ENCODE results near the gene CERCAM.

Gene CERCAM

GRCh38 chr9:128455849-128456612, 35.4 kb downstream of the CERCAM start, which contains the start of gene ODF2:
ODF2 (plus strand) TSS chr9:128456006; CDS start chr9:128456092, 86 bp downstream.
- Histone ChIP-seq H3K4me3 (peak within 1 kb of the TSS; percentile 87), H3K9ac (ENCODE audit: insufficient read length) (peak within 1 kb of the TSS; percentile 72), H3K36me3 (ENCODE audit: insufficient read depth, low read length) (peaks cover 10% of the 10 kb centered on the region; the same call in 1 of the 2 replicates), H3K27ac (peak within 1 kb of the TSS; percentile 79; the same call in 1 of the 2 replicates), H3K9me3 (ENCODE audit: low read depth, low read length) (no peaks in the 10 kb centered on the region)
- TF ChIP-seq EZH2 (IDR thresholded peaks at IDR 0.05) (no peak), POLR2AphosphoS5 (IDR thresholded peaks at IDR 0.05; ENCODE audit: borderline replicate concordance, low read depth, low read length) (peak; percentile 78; the same call in 1 of the 2 replicates), FOXP2 (optimal IDR thresholded peaks at IDR 0.05; ENCODE audit: control extremely low read depth, extremely low read length, insufficient read depth) (peak; percentile 16)
- peak; percentile 63 for DNase-seq (ENCODE audit: low read depth, low spot score)

DNA sequence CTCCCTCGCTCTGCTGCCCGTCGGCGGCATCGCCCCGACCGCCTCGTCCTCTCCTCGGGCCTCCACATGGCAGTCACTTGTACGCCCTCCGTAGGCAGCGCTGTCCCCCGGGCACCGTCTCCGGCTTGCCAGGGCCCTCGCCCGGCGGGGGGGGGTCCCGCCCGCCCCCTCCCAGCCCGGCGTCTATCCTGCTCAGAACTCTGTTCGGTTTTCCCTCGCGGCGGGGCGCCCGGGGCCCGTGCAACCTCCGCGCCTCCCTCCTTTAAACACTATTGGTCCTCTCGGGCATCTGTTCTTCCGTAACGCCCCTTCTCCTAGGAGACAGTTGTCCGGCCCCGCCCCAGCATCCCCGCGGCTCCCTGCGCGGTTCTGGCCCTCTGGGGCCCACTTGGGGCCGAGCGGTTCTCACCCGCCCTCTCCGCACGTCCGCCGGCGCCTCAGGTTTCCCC, 36.0 kb downstream of the CERCAM start:
- H3K4me3 ChIP-seq = peak overlapping the region; percentile 87
- peaks cover 14% of the 10 kb centered on the region; the same call in 1 of the 2 replicates for H3K36me3 ChIP-seq (ENCODE audit: insufficient read depth, low read length)
- H3K9ac ChIP-seq (ENCODE audit: insufficient read length) = peak overlapping the region; percentile 72
- H3K9me3 ChIP-seq (ENCODE audit: low read depth, low read length) = no peaks in the 10 kb centered on the region
- peak; percentile 36; the same call in 1 of the 2 replicates for TF ChIP-seq POLR2AphosphoS5 (IDR thresholded peaks at IDR 0.05; ENCODE audit: borderline replicate concordance, low read depth, low read length)
- no peak for TF ChIP-seq FOXP2 (optimal IDR thresholded peaks at IDR 0.05; ENCODE audit: control extremely low read depth, extremely low read length, insufficient read depth)
- H3K27ac ChIP-seq = peak overlapping the region; percentile 79; the same call in 1 of the 2 replicates
- peak; percentile 6 for DNase-seq (ENCODE audit: low read depth, low spot score)

DNA sequence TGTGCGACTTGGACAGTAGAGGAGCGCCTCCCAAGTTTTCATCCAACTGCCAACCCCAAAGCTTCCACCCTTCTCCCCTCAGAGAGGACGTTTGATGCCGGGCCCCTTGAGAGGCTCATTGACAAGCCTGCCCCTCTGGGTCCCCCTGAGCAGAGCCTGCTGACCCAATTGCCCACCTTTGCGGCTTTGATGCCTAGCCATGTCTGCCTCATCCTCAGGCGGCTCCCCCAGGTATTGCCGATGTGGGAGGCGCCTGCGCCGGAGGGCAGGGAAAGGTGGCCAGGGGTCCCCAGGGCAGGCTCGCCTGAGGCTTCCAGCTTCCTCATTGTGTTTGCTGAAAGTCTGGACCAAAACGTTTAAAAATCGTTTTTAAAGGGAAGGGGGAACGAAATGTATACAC, 36.5 kb downstream of the CERCAM start:
- H3K27ac ChIP-seq = no peak overlapping the region
- H3K9me3 ChIP-seq (ENCODE audit: low read depth, low read length) = no peaks in the 10 kb centered on the region
- H3K4me3 ChIP-seq = peak overlapping the region; percentile 87
- no peak overlapping the region for H3K9ac ChIP-seq (ENCODE audit: insufficient read length)
- peaks cover 19% of the 10 kb centered on the region; the same call in 1 of the 2 replicates for H3K36me3 ChIP-seq (ENCODE audit: insufficient read depth, low read length)
- DNase-seq (ENCODE audit: low read depth, low spot score) = no peak
- TF ChIP-seq POLR2AphosphoS5 (IDR thresholded peaks at IDR 0.05; ENCODE audit: borderline replicate concordance, low read depth, low read length) (no peak), FOXP2 (optimal IDR thresholded peaks at IDR 0.05; ENCODE audit: control extremely low read depth, extremely low read length, insufficient read depth) (no peak), EZH2 (IDR thresholded peaks at IDR 0.05) (no peak)

DNA sequence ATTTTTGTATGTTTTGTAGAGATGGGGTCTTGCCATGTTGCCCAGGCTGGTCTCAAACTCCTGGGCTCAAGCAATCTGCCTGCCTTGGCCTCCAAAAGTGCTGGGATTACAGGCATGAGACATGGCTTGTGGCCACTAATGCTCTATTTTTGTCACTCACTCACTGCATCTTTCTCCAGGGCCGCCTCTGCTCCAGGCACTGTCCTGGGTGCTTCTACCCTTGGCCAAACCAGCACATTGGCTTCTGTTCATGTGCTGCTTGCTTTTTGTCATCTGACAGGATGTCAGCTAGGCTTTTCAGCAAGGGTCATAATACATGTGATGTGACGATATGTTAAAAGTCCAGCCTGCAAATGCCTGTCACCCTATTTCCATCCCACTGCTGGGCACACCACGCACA, 38.4 kb downstream of the CERCAM start:
- no peak overlapping the region for H3K9ac ChIP-seq (ENCODE audit: insufficient read length)
- H3K9me3 ChIP-seq (ENCODE audit: low read depth, low read length) = no peaks in the 10 kb centered on the region
- TF ChIP-seq POLR2AphosphoS5 (IDR thresholded peaks at IDR 0.05; ENCODE audit: borderline replicate concordance, low read depth, low read length) (no peak), EZH2 (IDR thresholded peaks at IDR 0.05) (no peak)
- H3K36me3 ChIP-seq (ENCODE audit: insufficient read depth, low read length) = peaks cover 32% of the 10 kb centered on the region; the same call in 1 of the 2 replicates
- DNase-seq (ENCODE audit: low read depth, low spot score) = no peak
- no peak overlapping the region for H3K27ac ChIP-seq
- H3K4me3 ChIP-seq = no peak overlapping the region

- Histone ChIP-seq H3K36me3 (ENCODE audit: insufficient read depth, low read length) (peaks cover 29% of the 10 kb centered on the region), H3K4me3 (no peak overlapping the region), H3K9ac (ENCODE audit: insufficient read length) (no peak overlapping the region), H3K27ac (no peak overlapping the region), H3K9me3 (ENCODE audit: low read depth, low read length) (no peaks in the 10 kb centered on the region)
- TF ChIP-seq EZH2 (IDR thresholded peaks at IDR 0.05) (no peak), POLR2AphosphoS5 (IDR thresholded peaks at IDR 0.05; ENCODE audit: borderline replicate concordance, low read depth, low read length) (no peak), FOXP2 (optimal IDR thresholded peaks at IDR 0.05; ENCODE audit: control extremely low read depth, extremely low read length, insufficient read depth) (no peak)
- no peak for DNase-seq (ENCODE audit: low read depth, low spot score)
Measured at GRCh38 chr9:128469070-128469469, 48.4 kb downstream of the CERCAM start.

DNA sequence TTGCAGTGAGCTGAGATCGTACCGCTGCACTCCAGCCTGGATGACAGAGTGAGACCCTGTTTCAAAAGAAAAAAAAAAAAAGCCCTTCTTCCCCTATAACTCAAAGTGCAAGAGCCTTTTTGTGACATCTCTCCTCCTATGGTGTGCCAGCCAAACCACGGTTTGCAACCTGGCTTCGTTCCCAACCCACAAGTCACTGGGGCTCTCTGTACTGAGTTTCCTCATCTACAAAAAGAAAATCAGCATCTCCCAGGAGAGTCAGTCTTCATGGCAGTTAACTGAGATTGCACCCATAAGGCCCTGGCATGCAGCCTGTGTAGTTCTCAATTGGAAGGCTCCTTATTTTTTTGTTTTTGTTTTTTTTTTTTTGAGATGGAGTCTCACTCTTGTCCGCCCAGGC, 49.9 kb downstream of the CERCAM start:
- peak; percentile 71 for DNase-seq (ENCODE audit: low read depth, low spot score)
- Histone ChIP-seq H3K9ac (ENCODE audit: insufficient read length) (no peak overlapping the region), H3K36me3 (ENCODE audit: insufficient read depth, low read length) (peaks cover 29% of the 10 kb centered on the region), H3K4me3 (no peak overlapping the region), H3K27ac (0 out of 2 replicates have a peak overlapping the region, but pooled peaks have one; percentile 10), H3K9me3 (ENCODE audit: low read depth, low read length) (no peaks in the 10 kb centered on the region)
- TF ChIP-seq FOXP2 (optimal IDR thresholded peaks at IDR 0.05; ENCODE audit: control extremely low read depth, extremely low read length, insufficient read depth) (no peak), EZH2 (IDR thresholded peaks at IDR 0.05) (no peak), POLR2AphosphoS5 (IDR thresholded peaks at IDR 0.05; ENCODE audit: borderline replicate concordance, low read depth, low read length) (no peak)

DNA sequence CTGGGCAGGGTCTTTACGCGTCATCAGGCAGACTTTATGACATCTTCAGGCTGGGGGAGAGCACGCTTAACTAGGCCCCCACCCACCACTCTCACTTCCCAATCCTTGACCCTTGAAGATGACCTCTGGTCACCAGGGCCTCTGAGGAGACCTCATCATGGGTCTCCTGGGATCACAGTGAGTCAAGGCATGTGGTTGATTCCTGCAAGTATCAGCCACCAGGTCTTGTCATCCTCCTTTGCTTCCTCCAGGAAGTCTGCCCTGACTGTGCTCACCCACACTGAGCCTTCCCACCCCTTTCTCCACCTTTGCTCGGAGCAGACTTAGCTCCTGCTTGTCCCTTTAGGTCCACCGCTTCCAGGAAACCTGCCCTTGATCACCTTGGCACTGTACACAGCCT, 52.4 kb downstream of the CERCAM start:
- Histone ChIP-seq H3K9me3 (ENCODE audit: low read depth, low read length) (no peaks in the 10 kb centered on the region), H3K4me3 (no peak overlapping the region), H3K27ac (no peak overlapping the region), H3K36me3 (ENCODE audit: insufficient read depth, low read length) (peaks cover 25% of the 10 kb centered on the region), H3K9ac (ENCODE audit: insufficient read length) (no peak overlapping the region)
- DNase-seq (ENCODE audit: low read depth, low spot score) = no peak
- TF ChIP-seq EZH2 (IDR thresholded peaks at IDR 0.05) (no peak), POLR2AphosphoS5 (IDR thresholded peaks at IDR 0.05; ENCODE audit: borderline replicate concordance, low read depth, low read length) (no peak), FOXP2 (optimal IDR thresholded peaks at IDR 0.05; ENCODE audit: control extremely low read depth, extremely low read length, insufficient read depth) (no peak)

DNA sequence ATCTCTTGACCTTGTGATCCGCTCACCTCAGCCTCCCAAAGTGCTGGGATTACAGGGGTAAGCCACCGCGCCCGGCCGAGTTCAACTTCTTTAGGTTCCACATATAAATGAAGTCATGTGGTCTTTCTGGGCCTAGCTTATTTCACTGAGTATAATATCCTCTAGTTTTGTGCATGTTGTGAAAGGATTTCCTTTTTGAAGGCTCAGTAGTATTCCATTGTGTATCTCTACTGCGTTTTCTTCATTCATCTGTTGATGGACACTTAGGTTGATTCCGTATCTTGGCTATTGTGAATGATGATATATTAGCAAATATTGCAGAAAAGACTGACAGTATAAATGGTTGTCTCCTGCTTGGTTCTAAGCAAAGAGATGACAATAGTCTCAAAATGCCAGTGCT, 55.2 kb downstream of the CERCAM start:
- Histone ChIP-seq H3K9me3 (ENCODE audit: low read depth, low read length) (no peaks in the 10 kb centered on the region), H3K9ac (ENCODE audit: insufficient read length) (no peak overlapping the region), H3K27ac (no peak overlapping the region), H3K4me3 (no peak overlapping the region), H3K36me3 (ENCODE audit: insufficient read depth, low read length) (peaks cover 28% of the 10 kb centered on the region)
- DNase-seq (ENCODE audit: low read depth, low spot score) = no peak
- TF ChIP-seq POLR2AphosphoS5 (IDR thresholded peaks at IDR 0.05; ENCODE audit: borderline replicate concordance, low read depth, low read length) (no peak), FOXP2 (optimal IDR thresholded peaks at IDR 0.05; ENCODE audit: control extremely low read depth, extremely low read length, insufficient read depth) (no peak), EZH2 (IDR thresholded peaks at IDR 0.05) (no peak)

All from SK-N-MC (cell line).